ENCODE measurements around the gene ELOVL3. TPM values are rescaled to one million over a fixed set of nuclear protein-coding genes. Genes with fewer than 3 reads are reported as not detected.

The ELOVL3 gene
- total and polyA plus RNA-seq, 2 donors (not counting 3 experiments of a cell fraction or from before 2014, with no cell fraction given) = not detected

DNA sequence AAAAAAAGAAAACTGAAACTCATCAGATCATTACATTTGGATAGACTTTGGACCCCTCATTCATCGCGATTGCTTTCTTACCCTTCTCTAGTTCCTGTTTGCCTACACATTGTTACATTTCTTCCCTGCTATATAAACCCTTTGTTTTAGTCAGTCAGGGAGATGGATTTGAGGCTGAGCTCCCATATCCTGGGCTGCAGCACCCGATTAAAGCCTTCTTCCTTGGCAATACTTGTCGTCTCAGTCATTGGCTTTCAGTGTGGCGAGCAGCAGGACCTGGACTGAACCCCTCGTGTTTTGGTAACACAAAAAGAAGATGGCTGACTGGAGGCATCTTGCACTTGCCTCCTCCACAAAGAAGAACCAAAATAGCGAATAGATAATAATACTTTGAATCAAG, 34.1 kb upstream of the ELOVL3 start:
- ChIA-PET CTCF (no interaction called here), POLR2A (no interaction called here)
- BruUV-seq (replicated peaks) = no TSS peak
- no peaks in the 10 kb centered on the region for H3K79me2 ChIP-seq (ENCODE audit: control insufficient read depth, insufficient read depth, low read length)
- H3K27ac ChIP-seq (ENCODE audit: insufficient read depth, low read depth, low read length) = no peak overlapping the region
- no peak for TF ChIP-seq CTCF (IDR thresholded peaks at IDR 0.05; ENCODE audit: extremely low read depth in 1 of 2, insufficient read depth in 1 of 2, low read depth in 1 of 2, low read length in 2 of 2)
- TF ChIP-seq JUN (IDR thresholded peaks at IDR 0.05; ENCODE audit: borderline replicate concordance, insufficient read depth, insufficient read length, low read depth) = no peak
- no peak for TF ChIP-seq GATA2 (IDR thresholded peaks at IDR 0.05; ENCODE audit: insufficient read depth, insufficient read length, low read depth, low read length)
- no peak for TF ChIP-seq EZH2 (IDR thresholded peaks at IDR 0.05; ENCODE audit: borderline replicate concordance, low read depth, low read length, severe bottlenecking)
- TF ChIP-seq FOS (IDR thresholded peaks at IDR 0.05; ENCODE audit: borderline replicate concordance, insufficient read depth, low read length) = no peak
- no peak for TF ChIP-seq MYC (IDR thresholded peaks at IDR 0.05; ENCODE audit: low read depth, low read length)
- no peak for TF ChIP-seq POLR2AphosphoS5 (IDR thresholded peaks at IDR 0.05; ENCODE audit: insufficient read depth, low read depth, low read length)
- no peak for TF ChIP-seq MAX (IDR thresholded peaks at IDR 0.05; ENCODE audit: insufficient read depth, insufficient read length)
- no peak for TF ChIP-seq POLR2A (IDR thresholded peaks at IDR 0.05; ENCODE audit: low read depth, low read length)
- H2AFZ ChIP-seq (ENCODE audit: low read depth, low read length) = no peak overlapping the region
- H3K27me3 ChIP-seq (ENCODE audit: control insufficient read depth in 2 of 2, insufficient read depth in 2 of 2, low read length in 2 of 2) = peaks cover 3 to 5% of the 10 kb centered on the region in 2 experiments
- no peak overlapping the region for H3K9ac ChIP-seq (replicated peaks; ENCODE audit: extremely low read depth, insufficient read depth, low read length)
- intact Hi-C loops (cut with micrococcal nuclease) = no loop called here
- DNase-seq (ENCODE audit: low read depth, low spot score) (no peak), FAIRE-seq (no peak)
- H3K4me1 ChIP-seq (ENCODE audit: control insufficient read depth, extremely low read depth, insufficient read depth, low read length) = no peaks in the 10 kb centered on the region
- no peaks in the 10 kb centered on the region for H3K36me3 ChIP-seq (ENCODE audit: control insufficient read depth in 2 of 2, extremely low read depth in 1 of 2, insufficient read depth in 2 of 2, low read length in 2 of 2)
- H3K4me3 ChIP-seq (replicated peaks in 1 of 3; ENCODE audit: insufficient read depth in 1 of 3, low read depth in 1 of 3, low read length in 3 of 3) = no peak overlapping the region
- H3K9me3 ChIP-seq (replicated peaks; ENCODE audit: control insufficient read depth, insufficient read depth, low read length) = no peaks in the 10 kb centered on the region
- H3K9me1 ChIP-seq (replicated peaks; ENCODE audit: control insufficient read depth, extremely low read depth, insufficient read depth, low read length) = no peaks in the 10 kb centered on the region
- H4K20me1 ChIP-seq (replicated peaks; ENCODE audit: control insufficient read depth, extremely low read depth, insufficient read depth, low read length) = no peaks in the 10 kb centered on the region
- H3K4me2 ChIP-seq (ENCODE audit: insufficient read depth, low read length) = no peak overlapping the region
- dilution Hi-C loops (cut with MboI; ENCODE audit: extremely low pct_ligation_motif_present, low sequenced_read_pairs) = no loop called here
